ENCODE data around the gene MTA1. TPM values are rescaled to one million over a fixed set of nuclear protein-coding genes. Genes with fewer than 3 reads are reported as not detected.

MTA1 gene
- total RNA-seq, 1 donor from 2014 or later = 74.8 TPM

- H3K4me3 ChIP-seq = no peak overlapping the region
- H3K9me3 ChIP-seq = no peaks in the 10 kb centered on the region
- H3K27ac ChIP-seq = peak overlapping the region; percentile 91
- DNase-seq (no peak), ATAC-seq (no peak)
- H3K36me3 ChIP-seq = no peaks in the 10 kb centered on the region
- H3K27me3 ChIP-seq = no peaks in the 10 kb centered on the region
- peak; percentile 45 for TF ChIP-seq CTCF (IDR thresholded peaks at IDR 0.05)
- H3K4me1 ChIP-seq = peaks cover 69% of the 10 kb centered on the region
- intact Hi-C loops (cut with DNase I) = no loop called here
Observed at GRCh38 chr14:105485739-105486162, 66.1 kb downstream of the MTA1 start.

- H3K4me1 ChIP-seq = peaks cover 63% of the 10 kb centered on the region
- no peaks in the 10 kb centered on the region for H3K27me3 ChIP-seq
- no peak for TF ChIP-seq CTCF (IDR thresholded peaks at IDR 0.05)
- H3K27ac ChIP-seq = peak within 1 kb of the TSS; percentile 91
- peak within 1 kb of the TSS; percentile 73 for H3K4me3 ChIP-seq
- intact Hi-C loops (cut with DNase I) = no loop called here
- no peak for ATAC-seq
- no peaks in the 10 kb centered on the region for H3K36me3 ChIP-seq
- H3K9me3 ChIP-seq = no peaks in the 10 kb centered on the region
- DNase-seq = no peak
Observed at GRCh38 chr14:105486163-105486973, 66.7 kb downstream of the MTA1 start, which contains the start of gene CRIP1. Gene CRIP1, plus strand, starts transcription at chr14:105486886. Its CDS starts 374 bp downstream, at chr14:105487260.

GRCh38 chr14:105486974-105487448 lies 67.4 kb downstream of the MTA1 start:
- no peaks in the 10 kb centered on the region for H3K27me3 ChIP-seq
- H3K36me3 ChIP-seq = no peaks in the 10 kb centered on the region
- H3K9me3 ChIP-seq = no peaks in the 10 kb centered on the region
- DNase-seq = no peak
- peak overlapping the region; percentile 73 for H3K4me3 ChIP-seq
- TF ChIP-seq CTCF (IDR thresholded peaks at IDR 0.05) = no peak
- ATAC-seq = no peak
- intact Hi-C loops (cut with DNase I) = no loop called here
- H3K27ac ChIP-seq = peak overlapping the region; percentile 91
- H3K4me1 ChIP-seq = peaks cover 57% of the 10 kb centered on the region

- H3K9me3 ChIP-seq = no peaks in the 10 kb centered on the region
- H3K27ac ChIP-seq = peak overlapping the region; percentile 91
- peak; percentile 88 for DNase-seq
- intact Hi-C loops (cut with DNase I) = no loop called here
- H3K36me3 ChIP-seq = no peaks in the 10 kb centered on the region
- H3K4me3 ChIP-seq = peak overlapping the region; percentile 73
- no peaks in the 10 kb centered on the region for H3K27me3 ChIP-seq
- ATAC-seq = peak; percentile 5
- TF ChIP-seq CTCF (IDR thresholded peaks at IDR 0.05) = no peak
- H3K4me1 ChIP-seq = peaks cover 52% of the 10 kb centered on the region
Observed at GRCh38 chr14:105487449-105487985, 67.9 kb downstream of the MTA1 start.

GRCh38 chr14:105487986-105488777 lies 68.6 kb downstream of the MTA1 start:
- TF ChIP-seq CTCF (IDR thresholded peaks at IDR 0.05) = peak; percentile 10
- Histone ChIP-seq H3K4me3 (peak overlapping the region; percentile 73), H3K27me3 (no peaks in the 10 kb centered on the region), H3K36me3 (no peaks in the 10 kb centered on the region), H3K9me3 (no peaks in the 10 kb centered on the region), H3K4me1 (peaks cover 45% of the 10 kb centered on the region), H3K27ac (peak overlapping the region; percentile 91)
- intact Hi-C loops (cut with DNase I) = no loop called here
- DNase-seq = no peak
- no peak for ATAC-seq
